RWPE1 (cell line): ENCODE measurements around the gene BTBD16.

Source experiments
- CTCF ChIA-PET: fragments of 350-600 bp; sonication (Branson Sonifier 250); formaldehyde crosslinking; extraction: SDS; loops from one replicate; lab custom pipeline; 2021; lab: Yijun Ruan, JAX
- POLR2A ChIA-PET: fragments of 400-600 bp; formaldehyde crosslinking; extraction: SDS; loops from one replicate; lab custom pipeline; 2020; ENCODE audit warnings: antibody characterized with exemption; ENCODE audit not compliant: low non-redundant PET; lab: Yijun Ruan, JAX
- DNase-seq: peaks from one replicate; pipeline ENCODE4 v3.0.0; 2012; ENCODE audit warnings: low spot score
- H3K27ac ChIP-seq: fragments of 450-650 bp; 2 replicates; pipeline ENCODE4 v1.5.1; 2017
- CTCF ChIP-seq: fragments of 450-650 bp; conservative IDR thresholded peaks from 2 replicates; pipeline ENCODE4 v1.5.1; 2017; ENCODE audit warnings: low read depth, mild to moderate bottlenecking

BTBD16 gene

GRCh38 chr10:122386514-122386913 lies 115.4 kb downstream of the BTBD16 start:
- ChIA-PET CTCF (interaction anchor here (0.7 to 1.6 kb wide), 3 partner anchors 11 to 263 kb away, joined by 4 to 7 read pairs (median 4); no protein-coding TSS in a partner anchor), POLR2A (no interaction called here)
- TF ChIP-seq CTCF: no peak
- no peak overlapping the region for H3K27ac ChIP-seq
- no peak for DNase-seq

GRCh38 chr10:122387572-122387971 lies 116.5 kb downstream of the BTBD16 start:
- DNase-seq: no peak
- no peak for TF ChIP-seq CTCF
- CTCF ChIA-PET: interaction anchor here (1.6 kb wide), 1 partner anchor 10 kb away, joined by 7 read pairs; no protein-coding TSS in a partner anchor
- POLR2A ChIA-PET: no interaction called here
- peak overlapping the region; percentile 56 for H3K27ac ChIP-seq
